Mesenchymal stem cell (in vitro differentiated cells and primary cell): ENCODE results near the gene TMEM63A.
"Not testable (repeated sequence)": the region's sequence is repeated elsewhere in the genome, so short reads cannot be mapped to it uniquely, and the experiment has no call there.

Experiments used
- DNase-seq: peaks from one replicate; pipeline ENCODE4 v3.0.0-alpha.2; 2013
- H2AFZ ChIP-seq: one replicate; pipeline ENCODE4 v1.6.1; 2013; ENCODE audit warnings: low read depth, mild to moderate bottlenecking, control low read depth, inconsistent platforms, low read length, moderate library complexity
- H2AK5ac ChIP-seq: 2 replicates; pipeline ENCODE4 v1.6.1; 2013; ENCODE audit warnings: low read length, moderate library complexity, mild to moderate bottlenecking, inconsistent platforms; ENCODE audit not compliant: severe bottlenecking
- H2BK120ac ChIP-seq: one replicate; pipeline ENCODE4 v1.6.1; 2013; ENCODE audit warnings: low read depth, mild to moderate bottlenecking, inconsistent platforms, low read length, moderate library complexity
- H2BK12ac ChIP-seq, 2 experiments: one replicate each; pipeline ENCODE4 v1.6.1; 2013; ENCODE audit warnings: inconsistent platforms in 2 of 2, low read length in 2 of 2, mild to moderate bottlenecking in 2 of 2, moderate library complexity in 2 of 2, control low read depth in 1 of 2
- H2BK15ac ChIP-seq: one replicate; pipeline ENCODE4 v1.6.1; 2013; ENCODE audit warnings: mild to moderate bottlenecking, low read depth, inconsistent platforms; ENCODE audit not compliant: poor library complexity, severe bottlenecking
- H2BK5ac ChIP-seq: 2 replicates; pipeline ENCODE4 v1.6.1; 2013; ENCODE audit warnings: low read depth, mild to moderate bottlenecking, low read length, control low read depth, inconsistent platforms; ENCODE audit not compliant: poor library complexity, severe bottlenecking
- H3K14ac ChIP-seq, 2 experiments: one replicate each; pipeline ENCODE4 v1.6.1; 2013; ENCODE audit warnings: inconsistent platforms in 2 of 2, low read length in 2 of 2, control low read depth in 1 of 2, mild to moderate bottlenecking in 1 of 2, moderate library complexity in 1 of 2
- H3K18ac ChIP-seq, 2 experiments: one replicate each; pipeline ENCODE4 v1.6.1; 2013; ENCODE audit warnings: inconsistent platforms in 2 of 2, low read length in 2 of 2, control low read depth in 1 of 2, low read depth in 1 of 2, mild to moderate bottlenecking in 1 of 2
- H3K23ac ChIP-seq, 2 experiments: one replicate each; pipeline ENCODE4 v1.6.1; 2013; ENCODE audit warnings: inconsistent platforms in 2 of 2, low read length in 2 of 2, mild to moderate bottlenecking in 2 of 2, moderate library complexity in 2 of 2, control low read depth in 1 of 2
- H3K27ac ChIP-seq: 2 replicates; pipeline ENCODE4 v1.5.1; 2013; ENCODE audit warnings: mild to moderate bottlenecking, moderate library complexity, low read length, control low read depth, inconsistent platforms; ENCODE audit not compliant: poor library complexity, severe bottlenecking
- H3K27me3 ChIP-seq, 2 experiments: 2 replicates each; pipeline versions ENCODE4 v1.6.1 to v1.7.0; 2013; ENCODE audit warnings: low read length in 2 of 2, mild to moderate bottlenecking in 2 of 2, moderate library complexity in 2 of 2, control low read depth in 1 of 2, inconsistent platforms in 1 of 2; ENCODE audit not compliant: control insufficient read depth in 1 of 2, insufficient read depth in 1 of 2
- H3K36me3 ChIP-seq, 2 experiments: 2 replicates each; pipeline versions ENCODE4 v1.6.1 to v1.7.0; 2013; ENCODE audit warnings: low read length in 2 of 2, control low read depth in 1 of 2, inconsistent platforms in 1 of 2, low read depth in 1 of 2, mild to moderate bottlenecking in 1 of 2; ENCODE audit not compliant: insufficient read depth in 2 of 2, control insufficient read depth in 1 of 2
- H3K4ac ChIP-seq, 2 experiments: one replicate each; pipeline ENCODE4 v1.6.1; 2013; ENCODE audit warnings: inconsistent platforms in 2 of 2, low read length in 2 of 2, mild to moderate bottlenecking in 2 of 2, moderate library complexity in 2 of 2, control low read depth in 1 of 2, low read depth in 1 of 2
- H3K4me1 ChIP-seq: 2 replicates; pipeline ENCODE4 v1.6.1; 2013; ENCODE audit warnings: low read depth, low read length, control low read depth; ENCODE audit not compliant: control insufficient read depth, insufficient read depth
- H3K4me2 ChIP-seq: 2 replicates; pipeline ENCODE4 v1.6.1; 2013; ENCODE audit warnings: low read length, mild to moderate bottlenecking, inconsistent platforms; ENCODE audit not compliant: poor library complexity, severe bottlenecking
- H3K4me3 ChIP-seq, 2 experiments: 2 replicates each; pipeline versions ENCODE4 v1.5.1 to v1.7.0; 2013; ENCODE audit warnings: low read length in 2 of 2, mild to moderate bottlenecking in 2 of 2, control low read depth in 1 of 2, low read depth in 1 of 2; ENCODE audit not compliant: insufficient read depth in 1 of 2
- H3K79me1 ChIP-seq: replicated peaks from 2 replicates; pipeline ENCODE4 v1.6.1; 2013; ENCODE audit warnings: mild to moderate bottlenecking, control low read depth, low read length, inconsistent platforms; ENCODE audit not compliant: poor library complexity, severe bottlenecking
- H3K9ac ChIP-seq: 2 replicates; pipeline ENCODE4 v1.7.0; 2013; ENCODE audit warnings: mild to moderate bottlenecking, low read length, moderate library complexity
- H3K9me3 ChIP-seq: 2 replicates; pipeline ENCODE4 v1.7.0; 2013; ENCODE audit warnings: mild to moderate bottlenecking, low read length; ENCODE audit not compliant: control insufficient read depth
- H4K8ac ChIP-seq: one replicate; pipeline ENCODE4 v1.6.1; 2013; ENCODE audit warnings: inconsistent platforms, mild to moderate bottlenecking, low read length, moderate library complexity
- H4K91ac ChIP-seq: one replicate; pipeline ENCODE4 v1.6.1; 2013; ENCODE audit warnings: mild to moderate bottlenecking, low read length, inconsistent platforms
- WGBS: methylation state at CpG from one replicate; pipeline ENCODE4 v1.1.7; 2013; ENCODE audit warnings: mixed read lengths; 5-methylcytosine and 5-hydroxymethylcytosine counted together

Gene TMEM63A

DNA sequence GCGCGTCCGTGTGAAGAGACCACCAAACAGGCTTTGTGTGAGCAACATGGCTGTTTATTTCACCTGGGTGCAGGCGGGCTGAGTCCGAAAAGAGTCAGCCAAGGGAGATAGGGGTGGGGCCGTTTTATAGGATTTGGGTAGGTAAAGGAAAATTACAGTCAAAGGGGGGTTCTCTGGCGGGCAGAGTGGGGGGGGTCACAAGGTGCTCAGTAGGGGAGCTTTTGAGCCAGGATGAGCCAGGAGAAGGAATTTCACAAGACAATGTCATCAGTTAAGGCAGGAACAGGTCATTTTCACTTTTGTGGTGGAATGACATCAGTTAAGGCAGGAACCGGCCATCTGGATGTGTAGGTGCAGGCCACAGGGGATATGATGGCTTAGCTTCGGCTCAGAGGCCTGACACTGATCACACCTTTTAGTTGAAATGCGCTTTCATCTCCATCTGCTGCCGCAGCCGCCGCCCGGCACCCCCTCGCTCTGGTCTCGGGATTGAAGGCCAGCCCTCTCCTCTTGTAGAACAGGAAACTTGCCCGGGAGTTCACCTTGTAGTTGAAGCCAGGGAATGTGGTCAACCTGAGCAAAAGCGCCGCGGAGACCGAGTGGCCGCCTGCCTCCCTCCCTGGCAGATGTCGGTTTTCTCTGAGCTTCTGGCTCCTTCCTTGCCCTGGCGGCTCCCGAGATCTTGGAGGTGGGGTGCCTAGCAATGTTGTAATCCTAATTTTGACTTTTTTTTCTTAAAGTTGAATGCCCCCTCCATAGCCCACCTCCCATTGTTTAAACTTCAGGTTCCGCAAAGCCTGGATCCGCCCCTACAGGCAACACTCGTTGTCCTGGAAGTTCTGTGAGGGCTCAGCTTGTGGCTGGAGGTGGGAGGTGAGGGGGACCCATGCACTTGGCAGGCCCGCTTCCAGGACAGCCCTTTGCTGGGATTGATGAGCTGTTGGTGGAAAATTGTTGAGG is 71.3 kb downstream of the TMEM63A start:
- H3K27me3 ChIP-seq, H2BK15ac ChIP-seq, H2BK5ac ChIP-seq, H2BK12ac ChIP-seq, H3K9me3 ChIP-seq, H4K8ac ChIP-seq, H3K14ac ChIP-seq, H4K91ac ChIP-seq, H3K36me3 ChIP-seq, H3K27ac ChIP-seq, H3K23ac ChIP-seq: not testable (repeated sequence)
- Histone ChIP-seq H2AK5ac (peak overlapping the region; percentile 20), H3K4me3 (peak overlapping the region; percentile 81 to 90), H3K18ac (peak overlapping the region; percentile 69 to 92), H3K9ac (peak overlapping the region; percentile 90), H3K79me1 (peaks cover 19% of the 10 kb centered on the region), H2BK120ac (peak overlapping the region; percentile 50), H3K4ac (peak overlapping the region in 1 of 2 experiments; percentile 24), H3K4me2 (peak overlapping the region; percentile 77), H3K4me1 (peaks cover 21% of the 10 kb centered on the region), H2AFZ (peak overlapping the region; percentile 5)
- WGBS = 11% methylated on average over 24 of the region's 29 CpGs
- peak; percentile 42 for DNase-seq

DNA sequence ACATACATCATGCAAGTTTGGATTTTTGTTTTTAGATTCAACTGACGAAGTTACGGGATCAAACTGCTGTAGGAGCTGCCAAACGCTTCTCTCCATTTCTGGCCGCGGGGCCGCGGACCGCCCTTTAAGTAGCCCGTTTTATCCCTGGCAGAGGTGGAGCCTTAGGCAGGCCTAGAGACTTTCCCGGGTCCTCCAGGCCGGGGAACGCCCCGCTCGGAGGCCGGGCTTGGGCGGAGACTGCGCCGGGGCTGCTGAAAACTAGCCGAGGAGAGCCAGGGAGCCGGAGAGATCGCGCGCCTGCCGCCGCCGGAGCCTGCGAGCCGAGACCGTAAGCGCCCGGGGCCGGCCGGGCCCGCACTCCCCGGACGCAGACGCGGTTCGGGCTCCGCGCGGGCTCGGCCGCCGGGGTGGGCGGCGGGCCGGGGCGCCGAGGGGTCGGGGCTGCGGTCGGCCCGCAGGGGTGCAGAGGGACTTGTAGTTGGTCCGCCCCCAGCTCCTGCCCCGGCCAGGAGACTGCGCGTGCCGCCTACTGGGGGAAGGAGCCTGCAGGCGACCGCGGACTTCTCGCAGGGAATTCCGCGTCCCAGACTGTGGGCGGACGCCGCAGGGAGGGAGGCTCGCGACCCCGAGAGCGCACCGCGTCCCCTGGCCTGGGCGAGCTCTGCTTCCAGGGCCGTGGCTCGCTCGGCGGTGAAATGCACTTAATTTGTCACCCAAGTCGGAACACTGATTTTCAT is 72.2 kb downstream of the TMEM63A start, which contains the start of gene EPHX1:
TSS of gene EPHX1 (plus strand) at position 283 of the 737 bp plus-strand sequence. CDS start 18,606 bp downstream, outside the sequence.
- H2BK5ac ChIP-seq = no peak within 1 kb of the TSS
- WGBS = 1% methylated on average over 65 of the region's 80 CpGs
- no peak within 1 kb of the TSS for H2BK120ac ChIP-seq
- H3K4ac ChIP-seq = peak within 1 kb of the TSS in 1 of 2 experiments; percentile 24
- peak; percentile 91 for DNase-seq
- peaks cover 19% of the 10 kb centered on the region for H3K4me1 ChIP-seq
- peaks cover 4 to 5% of the 10 kb centered on the region in 2 experiments for H3K36me3 ChIP-seq
- peak within 1 kb of the TSS; percentile 80 for H2BK15ac ChIP-seq
- peak within 1 kb of the TSS; percentile 90 for H3K9ac ChIP-seq
- peak within 1 kb of the TSS in 1 of 2 experiments; percentile 96 for H3K14ac ChIP-seq
- peak within 1 kb of the TSS; percentile 69 to 92 for H3K18ac ChIP-seq
- H3K23ac ChIP-seq = peak within 1 kb of the TSS in 1 of 2 experiments; percentile 86
- H2AK5ac ChIP-seq = no peak within 1 kb of the TSS
- peak within 1 kb of the TSS; percentile 81 to 90 for H3K4me3 ChIP-seq
- H2AFZ ChIP-seq = peak within 1 kb of the TSS; percentile 73
- H3K9me3 ChIP-seq = no peaks in the 10 kb centered on the region
- no peaks in the 10 kb centered on the region for H3K27me3 ChIP-seq
- no peak within 1 kb of the TSS for H3K27ac ChIP-seq
- peaks cover 16% of the 10 kb centered on the region for H3K79me1 ChIP-seq
- no peak within 1 kb of the TSS for H4K8ac ChIP-seq
- peak within 1 kb of the TSS; percentile 77 for H3K4me2 ChIP-seq
- H2BK12ac ChIP-seq = peak within 1 kb of the TSS in 1 of 2 experiments; percentile 79
- H4K91ac ChIP-seq = no peak within 1 kb of the TSS

DNA sequence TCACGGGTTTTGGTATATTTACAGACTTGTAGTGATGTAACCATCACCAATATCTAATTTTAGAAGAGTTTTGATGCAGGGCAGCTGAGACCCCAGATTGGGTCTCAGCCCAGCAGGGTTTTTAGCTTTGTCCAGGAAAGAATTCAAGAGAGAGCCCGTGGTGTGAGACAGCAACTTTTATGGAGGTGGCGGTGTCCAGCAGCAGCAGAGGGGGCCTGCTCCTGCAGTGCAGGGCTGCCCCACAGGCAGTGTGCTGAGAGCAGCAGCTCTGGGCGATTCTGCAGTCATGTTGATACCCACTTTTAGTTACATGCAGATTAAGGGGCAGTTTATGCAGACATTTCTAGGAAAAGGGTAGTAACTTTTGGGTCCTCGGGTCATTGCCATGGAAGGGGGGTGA is 74.0 kb downstream of the TMEM63A start:
- H3K9ac ChIP-seq = no peak overlapping the region
- no peaks in the 10 kb centered on the region for H3K9me3 ChIP-seq
- H2BK12ac ChIP-seq = no peak overlapping the region
- H2AFZ ChIP-seq = no peak overlapping the region
- H3K4me2 ChIP-seq = no peak overlapping the region
- H3K23ac ChIP-seq = no peak overlapping the region
- H4K91ac ChIP-seq = no peak overlapping the region
- H3K4me1 ChIP-seq = peaks cover 14% of the 10 kb centered on the region
- peaks cover 8% of the 10 kb centered on the region for H3K79me1 ChIP-seq
- no peak overlapping the region for H2BK120ac ChIP-seq
- peaks cover 2 to 5% of the 10 kb centered on the region in 2 experiments for H3K36me3 ChIP-seq
- no peak overlapping the region for H3K4me3 ChIP-seq
- H2BK5ac ChIP-seq = no peak overlapping the region
- H2BK15ac ChIP-seq = no peak overlapping the region
- H3K27me3 ChIP-seq = no peaks in the 10 kb centered on the region
- no peak overlapping the region for H3K14ac ChIP-seq
- no peak overlapping the region for H2AK5ac ChIP-seq
- DNase-seq = no peak
- H4K8ac ChIP-seq = no peak overlapping the region
- H3K18ac ChIP-seq = no peak overlapping the region
- no peak overlapping the region for H3K4ac ChIP-seq
- WGBS = 80% methylated on average over 4 of the region's 5 CpGs
- no peak overlapping the region for H3K27ac ChIP-seq

DNA sequence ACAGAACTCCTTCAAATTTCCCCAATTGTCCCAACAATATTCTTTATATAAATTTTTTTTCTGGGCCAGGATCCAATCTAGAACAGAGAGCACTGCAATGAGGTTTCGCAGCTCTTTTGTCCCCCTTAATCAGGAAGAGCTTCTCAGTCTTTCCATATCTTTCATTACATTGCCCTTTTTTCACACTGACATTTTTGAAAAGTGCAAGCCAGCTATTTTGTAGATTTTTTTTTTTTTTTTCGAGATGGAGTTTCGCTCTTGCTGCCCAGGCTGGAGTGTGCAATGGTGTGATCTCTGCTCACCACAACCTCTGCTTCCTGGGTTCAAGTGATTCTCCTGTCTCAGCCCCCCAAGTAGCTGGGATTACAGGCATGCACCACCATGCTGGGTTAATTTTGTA is 75.4 kb downstream of the TMEM63A start:
- WGBS = 100% methylated on average over 1 of the region's 3 CpGs
- H3K9ac ChIP-seq, H3K18ac ChIP-seq, DNase-seq, H3K27me3 ChIP-seq, H2AK5ac ChIP-seq, H3K79me1 ChIP-seq, H4K8ac ChIP-seq, H3K27ac ChIP-seq, H2AFZ ChIP-seq, H3K4me2 ChIP-seq, H4K91ac ChIP-seq, H2BK5ac ChIP-seq, H3K4me1 ChIP-seq, H3K4me3 ChIP-seq, H3K4ac ChIP-seq, H3K9me3 ChIP-seq, H3K23ac ChIP-seq, H3K36me3 ChIP-seq, H3K14ac ChIP-seq, H2BK12ac ChIP-seq, H2BK15ac ChIP-seq, H2BK120ac ChIP-seq: not testable (repeated sequence)
